Endometrium (tissue), 2 donors: Measurements from ENCODE around the gene IPO13.

ENCODE experiments used
- FAIRE-seq: peaks from 2 replicates; lab custom pipeline; 2012; peaks lifted over from hg19 to GRCh38; lab: Jason Lieb, UNC
- donor health status: control.
- donor health status: control.

The IPO13 gene

GRCh38 chr1:44012404-44012803 lies 65.7 kb downstream of the IPO13 start:
- no peak for FAIRE-seq

- FAIRE-seq, result no peak
These were observed 66.3 kb downstream of the IPO13 start for GRCh38 chr1:44012941-44013609.

- no peak for FAIRE-seq
These were observed 67.2 kb downstream of the IPO13 start for GRCh38 chr1:44013949-44014348.

GRCh38 chr1:44014365-44015104 lies 67.8 kb downstream of the IPO13 start:
- no peak for FAIRE-seq

GRCh38 chr1:44015206-44015605 lies 68.5 kb downstream of the IPO13 start:
- FAIRE-seq, result no peak

GRCh38 chr1:44016041-44016889 lies 69.5 kb downstream of the IPO13 start:
- FAIRE-seq, result no peak

- no peak for FAIRE-seq
These were observed 70.2 kb downstream of the IPO13 start for GRCh38 chr1:44016890-44017400.
